Panc1 (cell line): ENCODE data around the gene CHEK2.
"Not testable (repeated sequence)": the region's sequence is repeated elsewhere in the genome, so short reads cannot be mapped to it uniquely, and the experiment has no call there.

Source experiments
- CTCF ChIP-seq: fragments of 450-650 bp; IDR thresholded peaks from 2 replicates; pipeline ENCODE4 v1.5.1; 2017; ENCODE audit warnings: mild to moderate bottlenecking
- POLR2AphosphoS5 ChIP-seq: IDR thresholded peaks from 2 replicates; pipeline ENCODE4 v1.6.1; 2012; ENCODE audit warnings: mild to moderate bottlenecking, low read depth, low read length, moderate library complexity

DNA sequence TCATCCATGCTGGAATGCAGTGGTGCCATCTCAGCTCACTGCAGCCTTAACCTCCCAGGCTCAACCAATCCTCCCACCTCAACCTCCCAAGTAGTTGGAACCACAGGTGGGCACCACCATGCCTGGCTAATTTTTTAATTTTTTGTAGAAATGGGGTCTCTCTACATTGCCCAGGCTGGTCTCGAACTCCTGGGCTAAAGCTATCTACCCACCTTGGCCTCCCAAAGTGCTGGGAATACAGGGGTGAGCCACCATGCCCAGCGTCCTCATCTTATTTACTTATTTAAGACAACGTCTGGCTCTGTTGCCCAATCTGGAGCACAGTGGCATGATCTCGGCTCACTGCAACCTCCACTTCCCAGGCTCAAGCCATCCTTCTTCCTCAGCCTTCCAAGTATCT lies 20.4 kb upstream of the CHEK2 start:
- not testable (repeated sequence) for TF ChIP-seq POLR2AphosphoS5, CTCF
